NAMALWA (cell line): ENCODE measurements around the gene AADACL3.
"Not testable (repeated sequence)": the region's sequence is repeated elsewhere in the genome, so short reads cannot be mapped to it uniquely, and the experiment has no call there.

Experiments
- DNase-seq: peaks from one replicate; pipeline ENCODE4 v3.0.0-alpha.2; 2015; ENCODE audit warnings: low spot score

Gene AADACL3, protein sequence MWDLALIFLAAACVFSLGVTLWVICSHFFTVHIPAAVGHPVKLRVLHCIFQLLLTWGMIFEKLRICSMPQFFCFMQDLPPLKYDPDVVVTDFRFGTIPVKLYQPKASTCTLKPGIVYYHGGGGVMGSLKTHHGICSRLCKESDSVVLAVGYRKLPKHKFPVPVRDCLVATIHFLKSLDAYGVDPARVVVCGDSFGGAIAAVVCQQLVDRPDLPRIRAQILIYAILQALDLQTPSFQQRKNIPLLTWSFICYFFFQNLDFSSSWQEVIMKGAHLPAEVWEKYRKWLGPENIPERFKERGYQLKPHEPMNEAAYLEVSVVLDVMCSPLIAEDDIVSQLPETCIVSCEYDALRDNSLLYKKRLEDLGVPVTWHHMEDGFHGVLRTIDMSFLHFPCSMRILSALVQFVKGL

GRCh38 chr1:12715896-12716437 lies at the start of gene AADACL3:
Gene AADACL3 (plus strand): TSS chr1:12716110. CDS start chr1:12716177, 67 bp downstream.
- no peak for DNase-seq

DNA sequence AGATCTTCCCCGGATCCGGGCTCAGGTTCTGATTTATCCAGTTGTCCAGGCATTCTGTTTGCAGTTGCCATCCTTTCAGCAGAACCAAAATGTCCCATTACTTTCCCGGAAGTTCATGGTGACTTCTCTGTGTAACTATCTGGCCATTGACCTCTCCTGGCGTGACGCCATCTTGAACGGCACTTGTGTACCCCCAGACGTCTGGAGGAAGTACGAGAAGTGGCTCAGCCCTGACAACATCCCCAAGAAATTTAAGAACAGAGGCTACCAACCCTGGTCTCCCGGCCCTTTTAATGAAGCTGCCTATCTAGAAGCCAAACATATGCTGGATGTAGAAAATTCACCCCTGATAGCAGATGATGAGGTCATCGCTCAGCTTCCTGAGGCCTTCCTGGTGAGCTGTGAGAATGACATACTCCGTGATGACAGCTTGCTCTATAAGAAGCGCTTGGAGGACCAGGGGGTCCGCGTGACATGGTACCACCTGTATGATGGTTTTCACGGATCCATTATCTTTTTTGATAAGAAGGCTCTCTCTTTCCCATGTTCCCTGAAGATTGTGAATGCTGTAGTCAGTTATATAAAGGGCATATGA lies 49.7 kb upstream of the AADACL3 start:
- DNase-seq, result no peak

DNA sequence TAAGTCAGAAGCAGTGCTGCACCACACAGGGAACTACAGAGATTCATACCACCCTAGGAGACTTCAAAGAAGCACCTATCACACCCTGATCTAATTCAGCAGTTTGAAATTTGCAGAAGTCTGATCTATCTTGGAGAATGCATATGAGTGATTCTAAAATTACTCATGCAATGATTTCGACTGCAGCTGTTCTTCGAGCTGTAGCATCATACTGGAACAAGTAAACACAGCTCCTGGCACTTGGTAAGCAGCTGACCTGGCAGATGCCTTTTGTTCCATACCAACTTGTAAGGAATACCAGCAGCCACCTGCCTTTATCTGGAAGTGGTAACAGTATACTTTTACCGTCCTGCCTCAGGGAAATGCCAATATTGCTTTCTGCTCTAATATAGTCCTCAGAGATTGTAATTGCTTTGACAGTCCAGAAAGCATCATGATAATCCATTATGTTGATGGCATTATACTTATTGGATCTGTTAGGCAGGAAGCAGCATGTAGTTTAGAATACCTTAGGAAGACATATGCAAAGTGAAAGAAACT lies 46.3 kb upstream of the AADACL3 start:
- no peak for DNase-seq

DNA sequence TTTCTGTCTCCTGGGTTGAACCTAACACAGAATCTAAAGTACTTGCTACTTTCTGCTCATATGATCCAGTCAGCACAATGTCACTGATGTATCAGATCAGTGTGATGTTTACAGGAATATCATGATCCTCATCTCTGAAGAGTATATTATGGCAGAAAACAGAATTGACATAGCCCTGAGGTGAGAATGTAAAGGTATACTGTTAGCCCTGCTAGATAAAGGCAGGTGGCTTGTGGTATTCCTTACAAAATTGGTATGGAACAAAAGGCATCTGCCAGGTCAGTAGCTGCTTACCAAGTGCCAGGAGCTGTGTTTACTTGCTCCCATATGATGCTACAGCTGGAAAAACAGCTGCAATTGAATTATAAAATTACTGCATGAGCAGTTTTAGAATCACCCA lies 41.6 kb upstream of the AADACL3 start:
- no peak for DNase-seq

- not testable (repeated sequence) for DNase-seq
These were observed 39.8 kb upstream of the AADACL3 start for GRCh38 chr1:12676122-12676521.

DNA sequence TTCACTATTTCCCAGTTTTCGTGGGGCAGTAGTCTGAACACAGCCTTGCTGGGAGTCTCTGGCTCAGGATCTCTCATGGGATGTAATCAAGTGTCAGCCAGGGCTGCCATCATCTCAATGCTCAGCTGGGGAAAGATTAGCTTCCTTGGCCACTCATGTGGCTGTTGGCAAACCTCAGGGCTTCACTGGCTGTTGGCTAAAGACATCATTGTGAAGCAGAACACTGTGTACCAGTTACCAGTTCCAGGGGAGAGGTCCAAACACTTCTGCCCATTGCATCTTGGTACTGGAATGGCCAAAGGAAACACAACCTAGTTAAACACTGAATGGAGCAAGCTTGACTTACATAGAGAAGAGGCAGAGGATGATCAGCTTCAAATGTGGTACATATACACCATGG lies 38.3 kb upstream of the AADACL3 start:
- no peak for DNase-seq

GRCh38 chr1:12678350-12678749 lies 37.6 kb upstream of the AADACL3 start:
- DNase-seq, result no peak

GRCh38 chr1:12678820-12679219 lies 37.1 kb upstream of the AADACL3 start:
- DNase-seq, result no peak

DNA sequence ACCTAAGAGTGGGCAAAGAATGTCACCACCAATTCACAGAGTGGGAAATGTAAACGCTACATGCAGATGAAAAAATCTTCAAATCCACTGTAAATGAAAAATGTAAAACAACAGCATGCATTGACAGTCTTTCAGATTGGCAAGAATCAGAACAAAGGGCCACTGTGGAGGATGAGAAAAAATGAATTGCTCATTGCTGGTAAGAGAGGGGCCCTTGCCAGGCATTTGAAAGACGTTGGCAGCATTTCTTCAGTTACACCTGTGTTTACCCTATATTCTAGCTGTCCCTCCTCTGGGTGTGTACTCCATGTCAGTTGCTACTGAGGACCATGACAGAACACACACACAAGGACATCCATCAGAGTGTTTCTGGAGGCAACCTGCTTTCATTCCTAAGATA lies 25.8 kb upstream of the AADACL3 start:
- DNase-seq, result no peak

GRCh38 chr1:12692967-12693782 lies 22.7 kb upstream of the AADACL3 start:
- DNase-seq, result no peak

GRCh38 chr1:12696658-12697057 lies 19.3 kb upstream of the AADACL3 start:
- DNase-seq, result no peak

DNA sequence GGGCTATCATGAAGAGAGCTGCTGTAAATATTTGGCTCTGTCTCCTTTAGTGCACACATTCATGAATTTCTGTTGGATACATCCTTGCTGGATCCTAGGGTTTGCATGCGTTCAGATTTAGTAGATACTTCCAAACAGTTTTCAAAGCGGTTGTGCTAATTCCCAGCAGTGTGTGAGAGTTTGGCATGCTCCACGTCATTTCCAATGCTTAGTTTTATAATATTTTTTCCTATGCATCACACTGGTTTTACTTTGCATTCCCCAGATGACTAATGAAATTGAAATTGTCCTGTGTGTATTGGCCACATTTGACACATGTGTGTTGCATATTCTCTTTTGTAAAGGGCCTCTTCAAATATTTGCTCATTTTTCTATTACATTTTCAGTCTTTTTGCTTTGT lies 18.5 kb upstream of the AADACL3 start:
- DNase-seq, result no peak

DNA sequence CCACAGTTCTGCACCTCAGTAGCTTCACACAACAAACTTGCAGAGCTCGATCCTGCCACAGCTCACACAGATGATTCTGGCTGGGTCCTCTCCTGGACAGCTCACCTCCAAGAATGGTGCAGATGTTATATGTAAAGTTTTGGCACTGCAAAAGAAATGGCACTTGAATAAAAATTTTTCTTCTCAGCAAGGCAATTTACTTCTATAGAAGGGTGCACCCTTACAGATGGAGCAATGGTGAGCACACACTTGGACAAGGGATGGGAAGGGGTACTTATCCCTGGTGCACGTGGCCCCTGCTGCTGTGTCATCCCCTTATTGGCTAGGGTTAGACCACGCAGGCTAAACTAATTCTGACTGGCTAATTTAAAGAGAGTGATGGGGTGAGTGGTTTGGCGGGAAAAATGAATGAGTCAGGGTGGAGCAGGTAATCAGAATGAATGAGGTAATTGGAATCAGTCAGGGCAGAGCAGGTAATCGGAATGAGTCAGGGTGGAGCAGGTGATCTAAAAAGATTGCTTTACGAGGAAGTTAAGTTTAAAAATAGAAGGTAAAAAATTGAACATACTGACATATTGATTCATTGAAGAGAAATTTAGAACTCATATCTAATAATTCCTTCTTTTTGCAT lies 12.0 kb upstream of the AADACL3 start:
- DNase-seq, result no peak

DNA sequence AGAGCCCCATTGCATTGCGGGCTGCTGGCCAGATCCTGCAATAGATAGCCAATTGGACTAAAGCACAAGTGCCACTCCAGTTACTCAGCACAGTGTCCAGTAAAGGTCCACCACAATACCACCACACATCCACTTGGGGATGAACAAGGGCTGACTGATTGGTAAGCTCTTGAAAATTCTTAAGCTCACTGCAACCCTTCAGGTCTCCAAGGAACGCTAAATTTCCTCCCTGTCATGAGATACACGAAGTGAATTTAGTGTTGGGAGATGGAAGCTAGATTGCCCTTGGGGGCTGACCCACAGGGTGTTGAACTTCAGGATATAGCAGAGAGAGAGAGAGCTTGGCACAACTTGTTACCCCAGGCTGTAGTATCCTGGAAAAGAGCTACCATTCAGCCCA lies 9.8 kb upstream of the AADACL3 start:
- DNase-seq, result no peak

DNA sequence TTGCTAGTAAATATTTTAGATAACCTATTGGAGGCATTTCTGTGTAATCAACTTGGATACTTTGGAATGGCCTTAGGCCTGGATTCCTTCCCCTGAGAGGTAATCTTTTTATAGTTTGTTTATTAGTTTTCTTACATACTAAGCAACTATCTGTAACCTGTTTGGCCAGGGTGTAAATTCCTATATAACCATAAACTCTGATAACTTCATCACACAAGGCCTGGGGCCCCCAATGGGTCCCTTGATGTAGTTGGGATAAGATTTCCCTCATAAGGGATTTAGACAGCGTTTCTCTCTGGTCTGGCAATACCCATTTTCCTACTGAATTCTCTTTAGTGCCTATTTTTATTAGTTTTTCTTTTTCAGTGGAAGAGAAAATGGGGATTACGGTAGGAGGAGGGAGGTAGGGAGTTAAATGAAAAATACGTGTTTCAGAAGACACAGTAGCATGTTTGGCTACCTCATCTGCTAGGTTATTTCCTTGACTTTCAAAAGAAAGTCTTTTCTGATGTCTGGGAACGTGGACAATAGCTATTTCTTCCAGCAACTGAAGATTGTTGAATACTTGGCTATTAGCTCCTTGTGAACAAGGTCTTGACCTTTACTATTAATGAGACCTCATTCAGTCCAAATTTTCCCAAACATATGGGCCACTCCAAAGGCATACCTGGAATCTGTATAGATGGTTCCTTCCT lies 7.4 kb upstream of the AADACL3 start:
- no peak for DNase-seq

- DNase-seq, result no peak
These were observed 6.8 kb upstream of the AADACL3 start for GRCh38 chr1:12709091-12709491.

- no peak for DNase-seq
These were observed 6.2 kb upstream of the AADACL3 start for GRCh38 chr1:12709696-12710095.

DNA sequence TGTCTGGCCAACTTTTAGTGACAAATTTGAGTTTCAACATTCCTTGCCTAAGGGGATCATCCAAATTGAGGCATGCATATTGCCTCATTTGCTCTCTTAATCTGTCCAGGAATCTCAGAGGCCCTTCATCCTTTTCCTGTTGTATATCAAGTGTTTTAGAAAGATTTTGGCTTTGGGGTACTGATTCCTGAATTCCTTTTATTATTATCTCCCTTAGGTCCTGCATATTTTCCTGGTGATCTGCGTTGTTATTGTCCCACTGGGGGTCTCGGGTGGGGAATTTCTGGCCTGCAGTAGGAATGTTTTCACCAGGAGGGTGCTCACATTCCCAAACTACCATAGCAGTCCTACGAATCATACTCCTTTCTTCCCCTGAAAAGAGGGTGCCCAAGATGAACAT lies 4.4 kb upstream of the AADACL3 start:
- no peak for DNase-seq

DNA sequence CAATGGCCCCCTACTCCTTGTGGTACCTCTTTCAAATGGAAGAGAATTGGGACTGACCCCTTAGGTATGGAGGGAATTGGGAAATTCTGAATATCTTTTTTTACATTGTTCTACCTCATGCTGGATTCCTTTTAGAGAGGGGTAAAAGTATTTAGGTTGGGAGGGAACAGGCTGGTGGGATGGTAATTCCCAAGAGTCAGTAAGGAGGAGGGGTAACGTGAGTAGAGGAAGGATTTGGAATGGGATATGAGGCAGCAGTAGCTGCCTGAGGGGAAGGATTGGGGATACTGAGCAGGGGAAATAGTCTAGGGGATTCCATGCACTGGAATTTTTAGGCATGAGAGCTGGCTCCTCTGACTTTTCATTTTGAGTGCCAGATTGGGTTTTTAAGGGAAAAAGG lies 3.8 kb upstream of the AADACL3 start:
- DNase-seq, result no peak

- DNase-seq, result no peak
These were observed 3.0 kb upstream of the AADACL3 start for GRCh38 chr1:12712929-12713328.

DNA sequence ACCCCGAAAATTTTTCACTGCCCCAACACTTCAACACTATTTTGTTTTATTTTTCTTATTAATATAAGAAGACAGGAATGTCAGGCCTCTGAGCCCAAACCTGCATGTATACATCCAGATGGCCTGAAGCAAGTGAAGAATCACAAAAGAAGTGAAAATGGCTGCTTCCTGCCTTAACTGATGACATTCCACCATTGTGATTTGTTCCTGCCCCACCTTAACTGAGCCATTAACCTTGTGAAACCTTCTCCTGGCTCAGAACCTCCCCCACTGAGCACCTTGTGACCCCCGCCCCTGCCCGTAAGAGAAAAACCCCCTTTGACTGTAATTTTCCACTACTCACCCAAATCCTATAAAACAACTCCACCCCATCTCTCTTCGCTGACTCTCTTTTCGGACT lies 2.3 kb upstream of the AADACL3 start:
- DNase-seq, result not testable (repeated sequence)
